Measurements from ENCODE around the gene DYRK4.

The DYRK4 gene

GRCh38 chr12:4538207-4539160 is 23.5 kb upstream of the DYRK4 start, which contains the start of gene RAD51AP1:
RAD51AP1 (plus strand) TSS chr12:4538890; CDS start chr12:4538940, 50 bp downstream.
- Histone ChIP-seq H3K9ac (ENCODE audit: low read depth, low read length, poor library complexity) (peak within 1 kb of the TSS; percentile 88), H2AK5ac (ENCODE audit: low read depth, low read length) (no peak within 1 kb of the TSS), H2AFZ (ENCODE audit: low read length) (peak within 1 kb of the TSS; percentile 93), H2BK12ac (ENCODE audit: low read length) (no peak within 1 kb of the TSS), H3K18ac (ENCODE audit: low read length) (no peak within 1 kb of the TSS), H3K4me2 (ENCODE audit: insufficient read depth, low read length, poor library complexity, severe bottlenecking) (peak within 1 kb of the TSS; percentile 72), H3K4me3 (ENCODE audit: low read length in 2 of 2) (peak within 1 kb of the TSS; percentile 74 to 91), H2BK15ac (ENCODE audit: low read length) (no peak within 1 kb of the TSS), H3K14ac (ENCODE audit: low read length) (no peak within 1 kb of the TSS), H3K36me3 (replicated peaks in 1 of 2; ENCODE audit: control insufficient read depth in 2 of 2, insufficient read depth in 2 of 2, low read length in 2 of 2) (peaks cover 0 to 51% of the 10 kb centered on the region in 2 donors), H3K27me3 (ENCODE audit: control insufficient read depth in 3 of 3, insufficient read depth in 3 of 3, low read depth in 1 of 3, low read length in 3 of 3) (no peaks in the 10 kb centered on the region), H3K79me1 (ENCODE audit: low read depth, low read length) (peaks cover 2% of the 10 kb centered on the region), H4K8ac (ENCODE audit: low read depth, low read length) (no peak within 1 kb of the TSS), H3K27ac (replicated peaks; ENCODE audit: low read length) (peak within 1 kb of the TSS; percentile 22), H3K23ac (ENCODE audit: low read depth, low read length, poor library complexity) (no peak within 1 kb of the TSS), H3K4ac (ENCODE audit: low read length) (no peak within 1 kb of the TSS), H3K4me1 (ENCODE audit: control insufficient read depth in 2 of 2, insufficient read depth in 1 of 2, low read depth in 1 of 2, low read length in 2 of 2) (peaks cover 4 to 17% of the 10 kb centered on the region in 2 donors), H2BK120ac (ENCODE audit: low read depth, low read length) (no peak within 1 kb of the TSS), H2BK5ac (ENCODE audit: low read length) (no peak within 1 kb of the TSS), H4K91ac (ENCODE audit: low read depth, low read length, poor library complexity) (no peak within 1 kb of the TSS), H3K9me3 (replicated peaks in 1 of 2; ENCODE audit: control insufficient read depth in 2 of 2, insufficient read depth in 1 of 2, low read depth in 1 of 2, low read length in 2 of 2) (no peaks in the 10 kb centered on the region)
- peak; percentile 98 for DNase-seq (ENCODE audit: low spot score)
- no CpG with 5 or more reads among the region's 49 CpGs for WGBS, 2 donors (ENCODE audit: extremely low coverage in 2 of 2, insufficient read length in 2 of 2, insufficient replicate concordance in 1 of 2)

- no peak overlapping the region for H3K14ac ChIP-seq (ENCODE audit: low read length)
- H3K4ac ChIP-seq (ENCODE audit: low read length): no peak overlapping the region
- H2BK12ac ChIP-seq (ENCODE audit: low read length): no peak overlapping the region
- H3K18ac ChIP-seq (ENCODE audit: low read length): no peak overlapping the region
- H3K4me1 ChIP-seq (ENCODE audit: control insufficient read depth in 2 of 2, insufficient read depth in 1 of 2, low read depth in 1 of 2, low read length in 2 of 2): peaks cover 4 to 17% of the 10 kb centered on the region in 2 donors
- H3K27me3 ChIP-seq (ENCODE audit: control insufficient read depth in 3 of 3, insufficient read depth in 3 of 3, low read depth in 1 of 3, low read length in 3 of 3): no peaks in the 10 kb centered on the region
- H2BK120ac ChIP-seq (ENCODE audit: low read depth, low read length): no peak overlapping the region
- H3K4me3 ChIP-seq (ENCODE audit: low read length in 2 of 2): peak overlapping the region; percentile 74 to 88
- DNase-seq (ENCODE audit: low spot score): no peak
- no CpG with 5 or more reads among the region's 16 CpGs for WGBS, 2 donors (ENCODE audit: extremely low coverage in 2 of 2, insufficient read length in 2 of 2, insufficient replicate concordance in 1 of 2)
- H3K36me3 ChIP-seq (replicated peaks in 1 of 2; ENCODE audit: control insufficient read depth in 2 of 2, insufficient read depth in 2 of 2, low read length in 2 of 2): peaks cover 2 to 51% of the 10 kb centered on the region in 2 donors
- H2AFZ ChIP-seq (ENCODE audit: low read length): peak overlapping the region; percentile 93
- no peak overlapping the region for H3K27ac ChIP-seq (replicated peaks; ENCODE audit: low read length)
- no peak overlapping the region for H2AK5ac ChIP-seq (ENCODE audit: low read depth, low read length)
- H3K9ac ChIP-seq (ENCODE audit: low read depth, low read length, poor library complexity): peak overlapping the region; percentile 88
- H2BK5ac ChIP-seq (ENCODE audit: low read length): no peak overlapping the region
- H3K9me3 ChIP-seq (replicated peaks in 1 of 2; ENCODE audit: control insufficient read depth in 2 of 2, insufficient read depth in 1 of 2, low read depth in 1 of 2, low read length in 2 of 2): no peaks in the 10 kb centered on the region
- no peak overlapping the region for H4K8ac ChIP-seq (ENCODE audit: low read depth, low read length)
- H3K4me2 ChIP-seq (ENCODE audit: insufficient read depth, low read length, poor library complexity, severe bottlenecking): peak overlapping the region; percentile 72
- peaks cover 2% of the 10 kb centered on the region for H3K79me1 ChIP-seq (ENCODE audit: low read depth, low read length)
- H2BK15ac ChIP-seq (ENCODE audit: low read length): no peak overlapping the region
- no peak overlapping the region for H3K23ac ChIP-seq (ENCODE audit: low read depth, low read length, poor library complexity)
- no peak overlapping the region for H4K91ac ChIP-seq (ENCODE audit: low read depth, low read length, poor library complexity)
Measured at GRCh38 chr12:4539167-4539870, 22.7 kb upstream of the DYRK4 start.

GRCh38 chr12:4540170-4540569 is 21.8 kb upstream of the DYRK4 start:
- Histone ChIP-seq H3K9me3 (replicated peaks in 1 of 2; ENCODE audit: control insufficient read depth in 2 of 2, insufficient read depth in 1 of 2, low read depth in 1 of 2, low read length in 2 of 2) (no peaks in the 10 kb centered on the region), H4K8ac (ENCODE audit: low read depth, low read length) (no peak overlapping the region), H3K27me3 (ENCODE audit: control insufficient read depth in 3 of 3, insufficient read depth in 3 of 3, low read depth in 1 of 3, low read length in 3 of 3) (no peaks in the 10 kb centered on the region), H3K23ac (ENCODE audit: low read depth, low read length, poor library complexity) (no peak overlapping the region), H2BK120ac (ENCODE audit: low read depth, low read length) (no peak overlapping the region), H3K14ac (ENCODE audit: low read length) (no peak overlapping the region), H3K4me1 (ENCODE audit: control insufficient read depth in 2 of 2, insufficient read depth in 1 of 2, low read depth in 1 of 2, low read length in 2 of 2) (peaks cover 4 to 17% of the 10 kb centered on the region in 2 donors), H3K18ac (ENCODE audit: low read length) (no peak overlapping the region), H3K4ac (ENCODE audit: low read length) (no peak overlapping the region), H2BK15ac (ENCODE audit: low read length) (no peak overlapping the region), H3K27ac (replicated peaks; ENCODE audit: low read length) (no peak overlapping the region), H3K4me3 (ENCODE audit: low read length in 2 of 2) (peak overlapping the region in 1 of 2 donors; percentile 74), H2BK5ac (ENCODE audit: low read length) (no peak overlapping the region), H3K36me3 (replicated peaks in 1 of 2; ENCODE audit: control insufficient read depth in 2 of 2, insufficient read depth in 2 of 2, low read length in 2 of 2) (peaks cover 3 to 51% of the 10 kb centered on the region in 2 donors), H2AK5ac (ENCODE audit: low read depth, low read length) (no peak overlapping the region), H2AFZ (ENCODE audit: low read length) (no peak overlapping the region), H3K79me1 (ENCODE audit: low read depth, low read length) (peaks cover 2% of the 10 kb centered on the region), H4K91ac (ENCODE audit: low read depth, low read length, poor library complexity) (no peak overlapping the region), H2BK12ac (ENCODE audit: low read length) (no peak overlapping the region), H3K9ac (ENCODE audit: low read depth, low read length, poor library complexity) (no peak overlapping the region), H3K4me2 (ENCODE audit: insufficient read depth, low read length, poor library complexity, severe bottlenecking) (no peak overlapping the region)
- DNase-seq (ENCODE audit: low spot score): no peak
- no CpG with 5 or more reads among the region's 3 CpGs for WGBS, 2 donors (ENCODE audit: extremely low coverage in 2 of 2, insufficient read length in 2 of 2, insufficient replicate concordance in 1 of 2)

GRCh38 chr12:4540638-4541037 is 21.4 kb upstream of the DYRK4 start:
- H3K4me2 ChIP-seq (ENCODE audit: insufficient read depth, low read length, poor library complexity, severe bottlenecking): no peak overlapping the region
- no peak overlapping the region for H3K14ac ChIP-seq (ENCODE audit: low read length)
- DNase-seq (ENCODE audit: low spot score): no peak
- peaks cover 2% of the 10 kb centered on the region for H3K79me1 ChIP-seq (ENCODE audit: low read depth, low read length)
- H3K9me3 ChIP-seq (replicated peaks in 1 of 2; ENCODE audit: control insufficient read depth in 2 of 2, insufficient read depth in 1 of 2, low read depth in 1 of 2, low read length in 2 of 2): no peaks in the 10 kb centered on the region
- H3K36me3 ChIP-seq (replicated peaks in 1 of 2; ENCODE audit: control insufficient read depth in 2 of 2, insufficient read depth in 2 of 2, low read length in 2 of 2): peaks cover 4 to 52% of the 10 kb centered on the region in 2 donors
- H4K91ac ChIP-seq (ENCODE audit: low read depth, low read length, poor library complexity): no peak overlapping the region
- no peak overlapping the region for H2BK15ac ChIP-seq (ENCODE audit: low read length)
- no peak overlapping the region for H3K18ac ChIP-seq (ENCODE audit: low read length)
- H3K23ac ChIP-seq (ENCODE audit: low read depth, low read length, poor library complexity): no peak overlapping the region
- peaks cover 4 to 17% of the 10 kb centered on the region in 2 donors for H3K4me1 ChIP-seq (ENCODE audit: control insufficient read depth in 2 of 2, insufficient read depth in 1 of 2, low read depth in 1 of 2, low read length in 2 of 2)
- H3K4ac ChIP-seq (ENCODE audit: low read length): no peak overlapping the region
- H3K9ac ChIP-seq (ENCODE audit: low read depth, low read length, poor library complexity): no peak overlapping the region
- no peak overlapping the region for H2AFZ ChIP-seq (ENCODE audit: low read length)
- H3K27me3 ChIP-seq (ENCODE audit: control insufficient read depth in 3 of 3, insufficient read depth in 3 of 3, low read depth in 1 of 3, low read length in 3 of 3): no peaks in the 10 kb centered on the region
- no peak overlapping the region for H4K8ac ChIP-seq (ENCODE audit: low read depth, low read length)
- H2BK5ac ChIP-seq (ENCODE audit: low read length): no peak overlapping the region
- H2BK12ac ChIP-seq (ENCODE audit: low read length): no peak overlapping the region
- H3K27ac ChIP-seq (replicated peaks; ENCODE audit: low read length): no peak overlapping the region
- peak overlapping the region in 1 of 2 donors; percentile 21 for H3K4me3 ChIP-seq (ENCODE audit: low read length in 2 of 2)
- H2BK120ac ChIP-seq (ENCODE audit: low read depth, low read length): no peak overlapping the region
- no peak overlapping the region for H2AK5ac ChIP-seq (ENCODE audit: low read depth, low read length)
- no CpG with 5 or more reads among the region's 2 CpGs for WGBS, 2 donors (ENCODE audit: extremely low coverage in 2 of 2, insufficient read length in 2 of 2, insufficient replicate concordance in 1 of 2)

Measured in neuronal stem cell (in vitro differentiated cells).